Measurements from ENCODE around the gene TMEM18.

DNA sequence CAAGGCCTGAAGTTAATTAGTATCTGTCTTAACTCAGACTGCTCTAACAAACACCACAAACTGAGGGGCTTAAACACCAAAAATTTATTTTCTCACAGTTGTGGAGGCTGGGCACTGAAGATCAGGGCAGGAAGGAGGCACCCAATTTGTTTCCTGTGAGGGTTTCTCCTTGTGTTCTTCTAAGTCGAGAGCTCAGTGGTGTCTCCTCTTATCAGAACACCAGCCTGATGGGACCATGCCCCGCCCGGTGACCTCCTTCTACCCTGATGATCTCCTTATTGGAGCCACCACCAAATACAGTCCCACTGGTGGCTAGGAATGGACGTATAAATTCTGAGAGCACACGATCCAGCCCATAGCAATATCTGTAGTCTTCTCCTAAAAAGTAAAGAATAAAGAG is 20.5 kb downstream of the TMEM18 start:
- TF ChIP-seq POLR2A (IDR thresholded peaks at IDR 0.05; ENCODE audit: low read length): no peak
- no peak for TF ChIP-seq GATA1 (IDR thresholded peaks at IDR 0.05; ENCODE audit: low read depth, low read length)
